CD4-positive, alpha-beta memory T cell (primary cell): ENCODE results near the gene GRP. TPM values are rescaled to one million over a fixed set of nuclear protein-coding genes. Genes with fewer than 3 reads are reported as not detected.

Experiments used
- CTCF ChIA-PET: fragments of 350-600 bp; sonication (Branson Sonifier 250); formaldehyde crosslinking; loops from one replicate; lab custom pipeline; 2021; ENCODE audit warnings: inconsistent platforms; ENCODE audit not compliant: partially characterized antibody; lab: Charles Lee
- POLR2A ChIA-PET: fragments of 350-600 bp; sonication (Branson Sonifier 250); formaldehyde crosslinking; loops from one replicate; lab custom pipeline; 2021; ENCODE audit not compliant: partially characterized antibody; lab: Charles Lee
- DNase-seq, 5 donors: peaks; one replicate each; pipeline versions ENCODE4 v3.0.0 to v3.0.0-alpha.2; 2020 to 2022; ENCODE audit warnings: mixed read lengths in 1 of 5
- H3K27ac ChIP-seq: one replicate; pipeline ENCODE4 v1.7.0; 2013; ENCODE audit warnings: low read depth, low read length
- H3K27me3 ChIP-seq: 2 replicates; pipeline ENCODE4 v1.7.0; 2013; ENCODE audit warnings: mild to moderate bottlenecking, low read length, moderate library complexity; ENCODE audit not compliant: insufficient read depth
- H3K36me3 ChIP-seq: 2 replicates; pipeline ENCODE4 v1.7.0; 2013; ENCODE audit warnings: mild to moderate bottlenecking, low read length, moderate library complexity; ENCODE audit not compliant: insufficient read depth
- H3K4me1 ChIP-seq: 2 replicates; pipeline ENCODE4 v1.7.0; 2013; ENCODE audit warnings: mild to moderate bottlenecking, low read length, moderate library complexity; ENCODE audit not compliant: insufficient read depth
- H3K4me3 ChIP-seq, 2 donors: one replicate each; pipeline ENCODE4 v1.7.0; 2013; ENCODE audit warnings: low read length in 2 of 2, mild to moderate bottlenecking in 1 of 2
- H3K9me3 ChIP-seq, 2 donors: one replicate each; pipeline ENCODE4 v1.7.0; 2013; ENCODE audit warnings: low read length in 2 of 2, control low read depth in 1 of 2; ENCODE audit not compliant: control insufficient read depth in 1 of 2
- H3K27ac Mint-ChIP-seq, 7 donors: one replicate each; pipeline ENCODE4 v1.8.0; 2020 to 2021; ENCODE audit warnings: mixed read lengths in 7 of 7, mild to moderate bottlenecking in 6 of 7, inconsistent platforms in 3 of 7, moderate library complexity in 3 of 7
- H3K27me3 Mint-ChIP-seq, 2 donors: one replicate each; pipeline ENCODE4 v1.8.0; 2020 to 2021; ENCODE audit warnings: mixed read lengths in 2 of 2
- H3K36me3 Mint-ChIP-seq, 2 donors: one replicate each; pipeline ENCODE4 v1.8.0; 2020 to 2021; ENCODE audit warnings: mixed read lengths in 2 of 2, inconsistent platforms in 1 of 2, mild to moderate bottlenecking in 1 of 2
- H3K4me1 Mint-ChIP-seq, 4 donors: one replicate each; pipeline ENCODE4 v1.8.0; 2020 to 2021; ENCODE audit warnings: mixed read lengths in 4 of 4, mild to moderate bottlenecking in 1 of 4
- H3K4me3 Mint-ChIP-seq, 8 donors: one replicate each; pipeline ENCODE4 v1.8.0; 2020 to 2021; ENCODE audit warnings: mixed read lengths in 8 of 8, mild to moderate bottlenecking in 7 of 8, moderate library complexity in 6 of 8, inconsistent platforms in 3 of 8
- H3K9me3 Mint-ChIP-seq, 8 donors: one replicate each; pipeline ENCODE4 v1.8.0; 2020 to 2021; ENCODE audit warnings: mixed read lengths in 8 of 8, mild to moderate bottlenecking in 5 of 8, inconsistent platforms in 3 of 8, moderate library complexity in 1 of 8
- intact Hi-C: fragments of 100-400 bp; cut with micrococcal nuclease; formaldehyde crosslinking; loops from one replicate; pipeline ENCODE4 v1.15.1; 2023
- polyA plus RNA-seq, 2 donors: library from polyadenylated mRNA; unstranded; fragments of 300-500 nt; fragmentation: Illumina TruSeq; gene quantifications; one replicate each; pipeline ENCODE4 v1.2.3, GENCODE V29; 2021
- total RNA-seq, 2 experiments: library from RNA; stranded (reverse); gene quantifications; one replicate each; pipeline ENCODE4 v1.2.3, GENCODE V29; 2021

The GRP gene
- total and polyA plus RNA-seq, 4 experiments from 2014 or later = not detected

- intact Hi-C loops = no loop called here
- no peak overlapping the region for H3K27ac Mint-ChIP-seq
- H3K4me1 ChIP-seq = no peaks in the 10 kb centered on the region
- H3K27me3 ChIP-seq = no peaks in the 10 kb centered on the region
- H3K27ac ChIP-seq = no peak overlapping the region
- no peak overlapping the region for H3K4me3 ChIP-seq
- no peaks in the 10 kb centered on the region for H3K36me3 Mint-ChIP-seq
- ChIA-PET CTCF (no interaction called here), POLR2A (no interaction called here)
- H3K9me3 Mint-ChIP-seq = no peaks in the 10 kb centered on the region
- H3K4me3 Mint-ChIP-seq = no peak overlapping the region
- no peaks in the 10 kb centered on the region for H3K36me3 ChIP-seq
- H3K9me3 ChIP-seq = no peaks in the 10 kb centered on the region
- H3K27me3 Mint-ChIP-seq = peaks cover 20 to 23% of the 10 kb centered on the region in 2 donors
- no peak for DNase-seq
- H3K4me1 Mint-ChIP-seq = no peaks in the 10 kb centered on the region
Measured at GRCh38 chr18:59210299-59210698, 9.7 kb upstream of the GRP start.

GRCh38 chr18:59211629-59212028 is 8.3 kb upstream of the GRP start:
- H3K9me3 Mint-ChIP-seq = no peaks in the 10 kb centered on the region
- H3K27ac Mint-ChIP-seq = no peak overlapping the region
- H3K4me1 Mint-ChIP-seq = no peaks in the 10 kb centered on the region
- H3K36me3 Mint-ChIP-seq = no peaks in the 10 kb centered on the region
- H3K4me3 Mint-ChIP-seq = no peak overlapping the region
- CTCF ChIA-PET = no interaction called here
- intact Hi-C loops = no loop called here
- DNase-seq = no peak
- Histone ChIP-seq H3K4me1 (no peaks in the 10 kb centered on the region), H3K27ac (no peak overlapping the region), H3K36me3 (no peaks in the 10 kb centered on the region), H3K9me3 (no peaks in the 10 kb centered on the region), H3K4me3 (no peak overlapping the region), H3K27me3 (no peaks in the 10 kb centered on the region)
- peaks cover 23 to 26% of the 10 kb centered on the region in 2 donors for H3K27me3 Mint-ChIP-seq
- POLR2A ChIA-PET = no interaction called here

GRCh38 chr18:59218018-59218417 is 1.9 kb upstream of the GRP start:
- peaks cover 0 to 2% (median 0%) of the 10 kb centered on the region in 8 donors for H3K9me3 Mint-ChIP-seq
- POLR2A ChIA-PET = no interaction called here

GRCh38 chr18:59220164-59220783 is 316 bp downstream of the GRP start:
- H3K27me3 Mint-ChIP-seq = peaks cover 47 to 55% of the 10 kb centered on the region in 2 donors
- intact Hi-C loops = no loop called here
- ChIA-PET POLR2A (no interaction called here), CTCF (interaction anchor here (1.0 kb wide), 1 partner anchor 89 kb away, joined by 3 read pairs; no protein-coding TSS in a partner anchor)
- Histone ChIP-seq H3K4me1 (no peaks in the 10 kb centered on the region), H3K36me3 (no peaks in the 10 kb centered on the region), H3K27me3 (peaks cover 3% of the 10 kb centered on the region), H3K27ac (no peak overlapping the region), H3K9me3 (no peaks in the 10 kb centered on the region), H3K4me3 (no peak overlapping the region)
- no peaks in the 10 kb centered on the region for H3K36me3 Mint-ChIP-seq
- DNase-seq = no peak
- no peak overlapping the region for H3K27ac Mint-ChIP-seq
- peaks cover 0 to 2% (median 0%) of the 10 kb centered on the region in 8 donors for H3K9me3 Mint-ChIP-seq
- peak overlapping the region in 4 of 8 donors; percentile 1 to 38 (median 14) for H3K4me3 Mint-ChIP-seq
- H3K4me1 Mint-ChIP-seq = peaks cover 2 to 18% (median 9%) of the 10 kb centered on the region in 4 donors

More at GRCh38 chr18:59218018-59218417, 1.9 kb upstream of the GRP start:
- Mint-ChIP-seq H3K4me1 (peaks cover 2 to 18% (median 9%) of the 10 kb centered on the region in 4 donors), H3K36me3 (no peaks in the 10 kb centered on the region), H3K4me3 (no peak overlapping the region), H3K27me3 (peaks cover 49 to 57% of the 10 kb centered on the region in 2 donors), H3K27ac (no peak overlapping the region)
- Histone ChIP-seq H3K4me3 (no peak overlapping the region), H3K9me3 (no peaks in the 10 kb centered on the region), H3K4me1 (no peaks in the 10 kb centered on the region), H3K27me3 (no peaks in the 10 kb centered on the region), H3K27ac (no peak overlapping the region), H3K36me3 (no peaks in the 10 kb centered on the region)
- CTCF ChIA-PET = no interaction called here
- intact Hi-C loops = no loop called here
- no peak for DNase-seq

GRCh38 chr18:59220784-59221765 is 1.1 kb downstream of the GRP start:
- intact Hi-C loops = no loop called here
- Mint-ChIP-seq H3K4me1 (peaks cover 2 to 18% (median 9%) of the 10 kb centered on the region in 4 donors), H3K27ac (no peak overlapping the region), H3K9me3 (peaks cover 0 to 2% (median 0%) of the 10 kb centered on the region in 8 donors), H3K36me3 (no peaks in the 10 kb centered on the region), H3K27me3 (peaks cover 47 to 56% of the 10 kb centered on the region in 2 donors), H3K4me3 (peak overlapping the region in 3 of 8 donors; percentile 10 to 62 (median 18))
- Histone ChIP-seq H3K27me3 (peaks cover 3% of the 10 kb centered on the region), H3K27ac (no peak overlapping the region), H3K36me3 (no peaks in the 10 kb centered on the region), H3K4me3 (no peak overlapping the region), H3K4me1 (no peaks in the 10 kb centered on the region), H3K9me3 (no peaks in the 10 kb centered on the region)
- DNase-seq = no peak
- POLR2A ChIA-PET = no interaction called here
- CTCF ChIA-PET = interaction anchor here (1.6 to 2.0 kb wide), 2 partner anchors 10 to 136 kb away, joined by 4 to 6 read pairs; no protein-coding TSS in a partner anchor

- peaks cover 43 to 52% of the 10 kb centered on the region in 2 donors for H3K27me3 Mint-ChIP-seq
- peaks cover 2 to 18% (median 9%) of the 10 kb centered on the region in 4 donors for H3K4me1 Mint-ChIP-seq
- Histone ChIP-seq H3K27ac (no peak overlapping the region), H3K9me3 (no peaks in the 10 kb centered on the region), H3K27me3 (peaks cover 3% of the 10 kb centered on the region), H3K4me1 (no peaks in the 10 kb centered on the region), H3K36me3 (no peaks in the 10 kb centered on the region), H3K4me3 (no peak overlapping the region)
- H3K27ac Mint-ChIP-seq = no peak overlapping the region
- H3K36me3 Mint-ChIP-seq = no peaks in the 10 kb centered on the region
- no peak overlapping the region for H3K4me3 Mint-ChIP-seq
- DNase-seq = no peak
- POLR2A ChIA-PET = no interaction called here
- CTCF ChIA-PET = interaction anchor here (1.6 to 2.0 kb wide), 2 partner anchors 9 to 138 kb away, joined by 4 to 6 read pairs; no protein-coding TSS in a partner anchor
- H3K9me3 Mint-ChIP-seq = peaks cover 0 to 2% (median 0%) of the 10 kb centered on the region in 8 donors
- intact Hi-C loops = no loop called here
Measured at GRCh38 chr18:59222341-59222740, 2.4 kb downstream of the GRP start.

GRCh38 chr18:59228351-59228750 is 8.4 kb downstream of the GRP start:
- H3K27ac Mint-ChIP-seq = no peak overlapping the region
- H3K27me3 ChIP-seq = peaks cover 3% of the 10 kb centered on the region
- H3K4me3 ChIP-seq = no peak overlapping the region
- H3K27me3 Mint-ChIP-seq = peaks cover 22 to 34% of the 10 kb centered on the region in 2 donors
- no peaks in the 10 kb centered on the region for H3K36me3 Mint-ChIP-seq
- H3K27ac ChIP-seq = no peak overlapping the region
- ChIA-PET CTCF (interaction anchor here (1.2 to 1.6 kb wide), 2 partner anchors 145 to 174 kb away, joined by 3 to 5 read pairs; no protein-coding TSS in a partner anchor), POLR2A (no interaction called here)
- H3K9me3 ChIP-seq = no peaks in the 10 kb centered on the region
- H3K4me3 Mint-ChIP-seq = no peak overlapping the region
- no peaks in the 10 kb centered on the region for H3K4me1 Mint-ChIP-seq
- no peaks in the 10 kb centered on the region for H3K4me1 ChIP-seq
- DNase-seq = no peak
- H3K36me3 ChIP-seq = no peaks in the 10 kb centered on the region
- intact Hi-C loops = no loop called here
- no peaks in the 10 kb centered on the region for H3K9me3 Mint-ChIP-seq
